B cell (primary cell): ENCODE data around the gene COL28A1.

ENCODE experiments used
- EZH2 ChIP-seq: IDR thresholded peaks from 2 replicates; pipeline ENCODE4 v1.6.1; 2012; ENCODE audit warnings: borderline replicate concordance, low read depth, mild to moderate bottlenecking, moderate library complexity, low read length; ENCODE audit not compliant: insufficient read depth, poor library complexity, severe bottlenecking
- TF ChIP-seq, protein P1 (sequence below): fragments of 200-600 bp; IDR thresholded peaks from one replicate; pipeline ENCODE4 v1.8.0; 2022; ENCODE audit warnings: antibody characterized with exemption, mild to moderate bottlenecking

DNA sequence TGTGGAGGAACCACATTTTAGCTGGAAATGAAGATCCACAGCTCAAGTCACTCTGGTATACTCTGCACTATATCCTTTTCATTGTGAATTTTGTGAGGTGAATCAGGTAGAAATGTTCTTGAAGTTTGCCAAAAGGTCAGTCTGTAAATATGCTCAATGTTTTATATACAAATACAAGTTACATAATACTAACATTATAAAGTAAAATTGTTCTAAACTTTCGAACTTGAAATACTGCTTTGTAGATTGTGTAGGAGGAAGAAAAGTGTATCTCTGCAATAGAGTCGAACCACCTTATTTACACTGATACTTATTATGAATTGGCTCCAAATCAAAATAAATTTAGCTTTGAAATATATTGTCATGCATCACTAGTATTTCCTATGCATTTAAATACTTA lies 38.0 kb upstream of the COL28A1 start:
- TF ChIP-seq, protein P1, sequence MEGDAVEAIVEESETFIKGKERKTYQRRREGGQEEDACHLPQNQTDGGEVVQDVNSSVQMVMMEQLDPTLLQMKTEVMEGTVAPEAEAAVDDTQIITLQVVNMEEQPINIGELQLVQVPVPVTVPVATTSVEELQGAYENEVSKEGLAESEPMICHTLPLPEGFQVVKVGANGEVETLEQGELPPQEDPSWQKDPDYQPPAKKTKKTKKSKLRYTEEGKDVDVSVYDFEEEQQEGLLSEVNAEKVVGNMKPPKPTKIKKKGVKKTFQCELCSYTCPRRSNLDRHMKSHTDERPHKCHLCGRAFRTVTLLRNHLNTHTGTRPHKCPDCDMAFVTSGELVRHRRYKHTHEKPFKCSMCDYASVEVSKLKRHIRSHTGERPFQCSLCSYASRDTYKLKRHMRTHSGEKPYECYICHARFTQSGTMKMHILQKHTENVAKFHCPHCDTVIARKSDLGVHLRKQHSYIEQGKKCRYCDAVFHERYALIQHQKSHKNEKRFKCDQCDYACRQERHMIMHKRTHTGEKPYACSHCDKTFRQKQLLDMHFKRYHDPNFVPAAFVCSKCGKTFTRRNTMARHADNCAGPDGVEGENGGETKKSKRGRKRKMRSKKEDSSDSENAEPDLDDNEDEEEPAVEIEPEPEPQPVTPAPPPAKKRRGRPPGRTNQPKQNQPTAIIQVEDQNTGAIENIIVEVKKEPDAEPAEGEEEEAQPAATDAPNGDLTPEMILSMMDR: no peak
- no peak for TF ChIP-seq EZH2
